IPS DF 6.9 (cell line): ENCODE results near the gene CENPS.
"Not testable (repeated sequence)": the region's sequence is repeated elsewhere in the genome, so short reads cannot be mapped to it uniquely, and the experiment has no call there.

ENCODE experiments used
- DNase-seq: peaks from one replicate; pipeline ENCODE4 v3.0.0-alpha.2; 2013; ENCODE audit warnings: low read depth, low spot score
- H3K27ac ChIP-seq: one replicate; pipeline ENCODE4 v1.5.1; 2013; ENCODE audit warnings: low read length, control low read depth
- H3K27me3 ChIP-seq: 2 replicates; pipeline ENCODE4 v1.6.1; 2013; ENCODE audit warnings: mild to moderate bottlenecking, low read length; ENCODE audit not compliant: control insufficient read depth, insufficient read depth
- H3K36me3 ChIP-seq: 2 replicates; pipeline ENCODE4 v1.6.1; 2013; ENCODE audit warnings: low read length; ENCODE audit not compliant: control insufficient read depth, insufficient read depth
- H3K4me1 ChIP-seq: 2 replicates; pipeline ENCODE4 v1.6.1; 2013; ENCODE audit warnings: low read length; ENCODE audit not compliant: control insufficient read depth, insufficient read depth
- H3K4me3 ChIP-seq: 2 replicates; pipeline ENCODE4 v1.5.1; 2013; ENCODE audit warnings: mild to moderate bottlenecking, low read length
- H3K9me3 ChIP-seq: 2 replicates; pipeline ENCODE4 v1.6.1; 2013; ENCODE audit warnings: low read length, inconsistent platforms; ENCODE audit not compliant: control insufficient read depth, insufficient read depth
- WGBS: extraction: QIAGEN DNeasy Blood & Tissue Kit; methylation state at CpG from one replicate; pipeline ENCODE4 v1.1.7; 2013; ENCODE audit warnings: mixed read lengths, missing lambda C conversion rate; ENCODE audit not compliant: insufficient read length, insufficient coverage; 5-methylcytosine and 5-hydroxymethylcytosine counted together

The CENPS gene

GRCh38 chr1:10450156-10450814, 20.1 kb downstream of the CENPS start:
- WGBS: no CpG with 5 or more reads among the region's 21 CpGs
- no peak overlapping the region for H3K27ac ChIP-seq
- DNase-seq: no peak
- no peaks in the 10 kb centered on the region; the same call in 1 of the 2 replicates for H3K36me3 ChIP-seq
- H3K4me1 ChIP-seq: peaks cover 3% of the 10 kb centered on the region
- H3K9me3 ChIP-seq: no peaks in the 10 kb centered on the region
- H3K4me3 ChIP-seq: no peak overlapping the region
- no peaks in the 10 kb centered on the region for H3K27me3 ChIP-seq

- no peaks in the 10 kb centered on the region for H3K27me3 ChIP-seq
- no peak overlapping the region for H3K4me3 ChIP-seq
- no peak for DNase-seq
- no CpG with 5 or more reads among the region's 6 CpGs for WGBS
- no peaks in the 10 kb centered on the region for H3K9me3 ChIP-seq
- H3K4me1 ChIP-seq: peaks cover 3% of the 10 kb centered on the region
- no peak overlapping the region for H3K27ac ChIP-seq
- no peaks in the 10 kb centered on the region; the same call in 1 of the 2 replicates for H3K36me3 ChIP-seq
These were observed 20.6 kb downstream of the CENPS start for GRCh38 chr1:10450836-10451235.

GRCh38 chr1:10451287-10451686, 21.1 kb downstream of the CENPS start:
- Histone ChIP-seq H3K27ac (no peak overlapping the region), H3K9me3 (no peaks in the 10 kb centered on the region), H3K4me3 (no peak overlapping the region), H3K4me1 (peaks cover 3% of the 10 kb centered on the region), H3K36me3 (no peaks in the 10 kb centered on the region; the same call in 1 of the 2 replicates), H3K27me3 (no peaks in the 10 kb centered on the region)
- no peak for DNase-seq
- no CpG with 5 or more reads among the region's 10 CpGs for WGBS

GRCh38 chr1:10456048-10456447, 25.8 kb downstream of the CENPS start:
- H3K27me3 ChIP-seq: no peaks in the 10 kb centered on the region
- DNase-seq: no peak
- WGBS: no CpG with 5 or more reads among the region's 5 CpGs

GRCh38 chr1:10456661-10457060, 26.4 kb downstream of the CENPS start:
- H3K4me1 ChIP-seq: no peaks in the 10 kb centered on the region
- peaks cover 8% of the 10 kb centered on the region for H3K36me3 ChIP-seq
- H3K27me3 ChIP-seq: no peaks in the 10 kb centered on the region
- H3K27ac ChIP-seq: no peak overlapping the region
- H3K4me3 ChIP-seq: no peak overlapping the region
- WGBS: no CpG with 5 or more reads among the region's 7 CpGs
- DNase-seq: no peak
- no peaks in the 10 kb centered on the region for H3K9me3 ChIP-seq

More at GRCh38 chr1:10456048-10456447, 25.8 kb downstream of the CENPS start:
- Histone ChIP-seq H3K4me1 (no peaks in the 10 kb centered on the region), H3K4me3 (no peak overlapping the region), H3K9me3 (no peaks in the 10 kb centered on the region), H3K36me3 (peaks cover 2% of the 10 kb centered on the region), H3K27ac (no peak overlapping the region)

- DNase-seq, H3K36me3 ChIP-seq, H3K27ac ChIP-seq, H3K4me3 ChIP-seq, H3K9me3 ChIP-seq, H3K4me1 ChIP-seq, H3K27me3 ChIP-seq: not testable (repeated sequence)
- WGBS: no CpG with 5 or more reads among the region's 7 CpGs
These were observed 27.2 kb downstream of the CENPS start for GRCh38 chr1:10457462-10457861.

GRCh38 chr1:10457875-10458274, 27.6 kb downstream of the CENPS start:
- H3K4me1 ChIP-seq: no peaks in the 10 kb centered on the region
- no peak overlapping the region for H3K4me3 ChIP-seq
- DNase-seq: no peak
- no peak overlapping the region for H3K27ac ChIP-seq
- no peaks in the 10 kb centered on the region for H3K27me3 ChIP-seq
- no peaks in the 10 kb centered on the region for H3K9me3 ChIP-seq
- WGBS: no CpG with 5 or more reads among the region's 9 CpGs
- H3K36me3 ChIP-seq: peaks cover 10% of the 10 kb centered on the region

GRCh38 chr1:10459184-10459583, 29.0 kb downstream of the CENPS start:
- no peaks in the 10 kb centered on the region for H3K9me3 ChIP-seq
- H3K4me3 ChIP-seq: no peak overlapping the region
- peaks cover 16% of the 10 kb centered on the region for H3K36me3 ChIP-seq
- no peaks in the 10 kb centered on the region for H3K27me3 ChIP-seq
- no peak for DNase-seq
- no peaks in the 10 kb centered on the region for H3K4me1 ChIP-seq
- H3K27ac ChIP-seq: no peak overlapping the region
- WGBS: no CpG with 5 or more reads among the region's 3 CpGs

GRCh38 chr1:10467078-10467477, 36.8 kb downstream of the CENPS start:
- Histone ChIP-seq H3K9me3 (no peaks in the 10 kb centered on the region), H3K4me1 (no peaks in the 10 kb centered on the region), H3K27me3 (no peaks in the 10 kb centered on the region), H3K36me3 (peaks cover 26% of the 10 kb centered on the region), H3K27ac (no peak overlapping the region), H3K4me3 (no peak overlapping the region)
- WGBS: no CpG with 5 or more reads among the region's 2 CpGs
- no peak for DNase-seq

- H3K9me3 ChIP-seq: no peaks in the 10 kb centered on the region
- no CpG with 5 or more reads among the region's 4 CpGs for WGBS
These were observed 39.8 kb downstream of the CENPS start for GRCh38 chr1:10470043-10470442.

More at GRCh38 chr1:10470043-10470442, 39.8 kb downstream of the CENPS start:
- Histone ChIP-seq H3K4me3 (no peak overlapping the region), H3K36me3 (peaks cover 13% of the 10 kb centered on the region; the same call in 1 of the 2 replicates), H3K27ac (no peak overlapping the region), H3K4me1 (no peaks in the 10 kb centered on the region), H3K27me3 (no peaks in the 10 kb centered on the region)
- no peak for DNase-seq
